Fibroblast of pulmonary artery (primary cell): Measurements from ENCODE around the gene STEAP2.

ENCODE experiments used
- DNase-seq: peaks from one replicate; pipeline ENCODE4 v3.0.0-alpha.2; 2010; ENCODE audit warnings: low read depth
- H3K4me3 ChIP-seq: replicated peaks from 2 replicates; pipeline ENCODE4 v1.5.1; 2011; ENCODE audit warnings: low read depth, mild to moderate bottlenecking, control low read depth, low read length, moderate library complexity
- CTCF ChIP-seq: IDR thresholded peaks from 2 replicates; pipeline ENCODE4 v1.5.1; 2011; ENCODE audit warnings: mild to moderate bottlenecking, control low read depth, low read length, inconsistent platforms; ENCODE audit errors: missing control alignments

Gene STEAP2

GRCh38 chr7:90274161-90274560 is 62.6 kb downstream of the STEAP2 start:
- no peak for DNase-seq
- H3K4me3 ChIP-seq = no peak overlapping the region
- no peak for TF ChIP-seq CTCF

GRCh38 chr7:90276033-90276728 is 64.6 kb downstream of the STEAP2 start:
- no peak overlapping the region for H3K4me3 ChIP-seq
- TF ChIP-seq CTCF = no peak
- no peak for DNase-seq
